Measurements from ENCODE around the gene TMEM86A. TPM values are rescaled to one million over a fixed set of nuclear protein-coding genes. Genes with fewer than 3 reads are reported as not detected.

Gene TMEM86A
- polyA plus RNA-seq, 1 of the 3 experiments (the other 2 are of a cell fraction), result 1.2 TPM

- no peak for TF ChIP-seq SIN3A (IDR thresholded peaks at IDR 0.05; ENCODE audit: borderline replicate concordance, low read depth, low read length)
- no peak for TF ChIP-seq MAX (IDR thresholded peaks at IDR 0.05; ENCODE audit: low read depth)
- no peak for TF ChIP-seq USF1 (IDR thresholded peaks at IDR 0.05; ENCODE audit: borderline replicate concordance, low read depth)
- TF ChIP-seq RAD21 (IDR thresholded peaks at IDR 0.05; ENCODE audit: low read length), result no peak
- no peak for TF ChIP-seq CHD2 (IDR thresholded peaks at IDR 0.05; ENCODE audit: low read length, partially characterized antibody)
- TF ChIP-seq PBX3 (IDR thresholded peaks at IDR 0.05), result no peak
- WGBS (ENCODE audit: low lambda C conversion rate), result no CpG with 5 or more reads among the region's 4 CpGs
- no peaks in the 10 kb centered on the region; a peak in 1 of 4 replicates for H3K4me1 ChIP-seq (ENCODE audit: control insufficient read depth in 1 of 2, insufficient read depth in 2 of 2, low read depth in 1 of 2, low read length in 1 of 2)
Observed at GRCh38 chr11:18739685-18740084, 41.1 kb downstream of the TMEM86A start.

GRCh38 chr11:18741783-18742182, 43.2 kb downstream of the TMEM86A start:
- Histone ChIP-seq H3K9me3 (no peaks in the 10 kb centered on the region), H4K20me1 (ENCODE audit: insufficient read depth) (no peaks in the 10 kb centered on the region), H3K4me1 (ENCODE audit: control insufficient read depth in 1 of 2, insufficient read depth in 2 of 2, low read depth in 1 of 2, low read length in 1 of 2) (no peaks in the 10 kb centered on the region; a peak in 1 of 4 replicates), H3K4me2 (no peak overlapping the region), H3K9ac (no peak overlapping the region), H2AFZ (ENCODE audit: low read depth) (no peak overlapping the region), H3K9me2 (no peaks in the 10 kb centered on the region), H3K79me2 (ENCODE audit: insufficient read depth) (no peaks in the 10 kb centered on the region), H3K27me3 (ENCODE audit: insufficient read depth) (no peaks in the 10 kb centered on the region), H3K4me3 (ENCODE audit: low read depth in 2 of 2, low read length in 1 of 2) (no peak overlapping the region), H3F3A (replicated peaks; ENCODE audit: insufficient read depth) (no peaks in the 10 kb centered on the region), H3K36me3 (replicated peaks in 1 of 2; ENCODE audit: control insufficient read depth in 1 of 2, insufficient read depth in 2 of 2, low read length in 1 of 2) (no peaks in the 10 kb centered on the region), H3K27ac (ENCODE audit: low read depth in 2 of 2, low read length in 1 of 2) (no peak overlapping the region)
- POLR2A ChIA-PET, result no interaction called here
- CTCF ChIA-PET, result interaction anchor here (0.6 to 11.6 kb wide), 6 partner anchors 12 to 515 kb away, joined by 3 to 103 read pairs (median 10); no protein-coding TSS in a partner anchor
- 62% methylated on average over 3 of the region's 3 CpGs for WGBS (ENCODE audit: low lambda C conversion rate)
- no peak for DNase-seq
- TF ChIP-seq FOSL2 (IDR thresholded peaks at IDR 0.05; ENCODE audit: borderline replicate concordance, low read depth), result no peak
- TF ChIP-seq EP300 (IDR thresholded peaks at IDR 0.05; ENCODE audit: borderline replicate concordance in 1 of 2, low read depth in 1 of 2, low read length in 1 of 2), result no peak
- no peak for TF ChIP-seq FOXM1 (IDR thresholded peaks at IDR 0.05; ENCODE audit: low read depth)
- TF ChIP-seq TEAD4 (IDR thresholded peaks at IDR 0.05; ENCODE audit: borderline replicate concordance, insufficient read depth), result no peak
- TF ChIP-seq MAX (IDR thresholded peaks at IDR 0.05; ENCODE audit: low read depth), result no peak
- TF ChIP-seq RCOR1 (IDR thresholded peaks at IDR 0.05; ENCODE audit: low read length), result no peak
- no peak for TF ChIP-seq RXRA (IDR thresholded peaks at IDR 0.05; ENCODE audit: borderline replicate concordance, low read depth)
- no peak for TF ChIP-seq YY1 (IDR thresholded peaks at IDR 0.05; ENCODE audit: low read depth)
- TF ChIP-seq RAD21 (IDR thresholded peaks at IDR 0.05; ENCODE audit: low read length), result no peak
- no peak for TF ChIP-seq NRF1 (IDR thresholded peaks at IDR 0.05; ENCODE audit: low read depth, low read length)
- TF ChIP-seq REST (IDR thresholded peaks at IDR 0.05; ENCODE audit: low read depth, low read length), result no peak
- TF ChIP-seq POLR2AphosphoS5 (IDR thresholded peaks at IDR 0.05; ENCODE audit: low read depth, low read length), result no peak
- TF ChIP-seq EZH2phosphoT487 (IDR thresholded peaks at IDR 0.05; ENCODE audit: borderline replicate concordance, low read depth), result no peak
- no peak for TF ChIP-seq CHD2 (IDR thresholded peaks at IDR 0.05; ENCODE audit: low read length, partially characterized antibody)
- TF ChIP-seq FOXJ3 (CRISPR knock-in tag; IDR thresholded peaks at IDR 0.05), result no peak
- TF ChIP-seq USF1 (IDR thresholded peaks at IDR 0.05; ENCODE audit: borderline replicate concordance, low read depth), result no peak
- no peak for TF ChIP-seq TCF12 (IDR thresholded peaks at IDR 0.05)
- no peak for TF ChIP-seq ELF1 (IDR thresholded peaks at IDR 0.05)

More at GRCh38 chr11:18739685-18740084, 41.1 kb downstream of the TMEM86A start:
- Histone ChIP-seq H3K79me2 (ENCODE audit: insufficient read depth) (no peaks in the 10 kb centered on the region), H2AFZ (ENCODE audit: low read depth) (no peak overlapping the region), H3K27me3 (ENCODE audit: insufficient read depth) (no peaks in the 10 kb centered on the region), H3K36me3 (replicated peaks in 1 of 2; ENCODE audit: control insufficient read depth in 1 of 2, insufficient read depth in 2 of 2, low read length in 1 of 2) (no peaks in the 10 kb centered on the region), H3K27ac (ENCODE audit: low read depth in 2 of 2, low read length in 1 of 2) (no peak overlapping the region), H4K20me1 (ENCODE audit: insufficient read depth) (no peaks in the 10 kb centered on the region), H3K4me3 (ENCODE audit: low read depth in 2 of 2, low read length in 1 of 2) (no peak overlapping the region), H3F3A (replicated peaks; ENCODE audit: insufficient read depth) (no peaks in the 10 kb centered on the region), H3K9me2 (no peaks in the 10 kb centered on the region), H3K9ac (no peak overlapping the region), H3K4me2 (no peak overlapping the region), H3K9me3 (no peaks in the 10 kb centered on the region)
- no peak for DNase-seq
- POLR2A ChIA-PET, result no interaction called here
- CTCF ChIA-PET, result interaction anchor here (0.6 to 11.6 kb wide), 6 partner anchors 10 to 200 kb away, joined by 3 to 103 read pairs (median 6); no protein-coding TSS in a partner anchor
